GM23338 (cell line): ENCODE measurements around the gene ID3. TPM values are rescaled to one million over a fixed set of nuclear protein-coding genes. Genes with fewer than 3 reads are reported as not detected.

Experiments
- ATAC-seq: fragments of 200-7000 bp; cut with Tn5 transposase; 3 replicates; pipeline ENCODE4 v1.9.1; 2020
- DNase-seq: peaks from one replicate; pipeline ENCODE4 v3.0.0-alpha.2; 2015; ENCODE audit warnings: low spot score
- H2AFZ ChIP-seq: fragments of 200-600 bp; sonication (generic); 2 replicates; pipeline ENCODE4 v1.8.0; 2016; ENCODE audit warnings: antibody characterized with exemption, mild to moderate bottlenecking, moderate library complexity
- H3F3A ChIP-seq: fragments of 200-600 bp; sonication (generic); replicated peaks from 2 replicates; pipeline ENCODE4 v1.8.0; 2017; ENCODE audit warnings: antibody characterized with exemption, mixed run types, low read depth
- H3K27ac ChIP-seq: fragments of 200-600 bp; sonication (generic); 2 replicates; pipeline ENCODE4 v1.6.1; 2016; ENCODE audit warnings: low read depth
- H3K27me3 ChIP-seq: fragments of 200-600 bp; sonication (generic); 2 replicates; pipeline ENCODE4 v1.8.0; 2016; ENCODE audit warnings: mild to moderate bottlenecking, mixed run types, moderate library complexity; ENCODE audit not compliant: insufficient read depth
- H3K36me3 ChIP-seq: fragments of 200-600 bp; sonication (generic); 2 replicates; pipeline ENCODE4 v1.8.0; 2016; ENCODE audit warnings: mild to moderate bottlenecking; ENCODE audit not compliant: insufficient read depth
- H3K4me1 ChIP-seq: fragments of 200-600 bp; sonication (generic); 2 replicates; pipeline ENCODE4 v1.8.0; 2016; ENCODE audit warnings: mild to moderate bottlenecking, moderate library complexity; ENCODE audit not compliant: insufficient read depth
- H3K4me2 ChIP-seq: fragments of 200-600 bp; sonication (generic); 2 replicates; pipeline ENCODE4 v1.7.1; 2017; ENCODE audit warnings: mixed run types
- H3K4me3 ChIP-seq: fragments of 200-600 bp; sonication (generic); 2 replicates; pipeline ENCODE4 v1.6.1; 2016; ENCODE audit warnings: mixed run types
- H3K79me2 ChIP-seq: fragments of 200-600 bp; sonication (generic); replicated peaks from 2 replicates; pipeline ENCODE4 v1.8.0; 2017; ENCODE audit warnings: mild to moderate bottlenecking; ENCODE audit not compliant: insufficient read depth
- H3K9me2 ChIP-seq: fragments of 200-600 bp; sonication (generic); 2 replicates; pipeline ENCODE4 v1.8.0; 2017; ENCODE audit not compliant: insufficient read depth
- H4K20me1 ChIP-seq: fragments of 200-600 bp; sonication (generic); replicated peaks from 2 replicates; pipeline ENCODE4 v1.8.0; 2017; ENCODE audit warnings: mild to moderate bottlenecking; ENCODE audit not compliant: insufficient read depth
- H3K27ac Mint-ChIP-seq: 2 replicates; pipeline ENCODE4 v1.8.0; 2020; ENCODE audit warnings: inconsistent platforms, mild to moderate bottlenecking, moderate library complexity, mixed read lengths
- H3K27me3 Mint-ChIP-seq: 3 replicates; pipeline ENCODE4 v1.8.0; 2022; ENCODE audit warnings: low read depth, mild to moderate bottlenecking, moderate library complexity, mixed read lengths, inconsistent platforms; ENCODE audit not compliant: insufficient read depth, poor library complexity
- H3K36me3 Mint-ChIP-seq: 3 replicates; pipeline ENCODE4 v1.8.0; 2021; ENCODE audit warnings: low read depth, mild to moderate bottlenecking, inconsistent platforms, moderate library complexity, mixed read lengths
- H3K4me1 Mint-ChIP-seq: 3 replicates; pipeline ENCODE4 v1.8.0; 2020; ENCODE audit warnings: mild to moderate bottlenecking, inconsistent platforms, mixed read lengths
- H3K4me3 Mint-ChIP-seq: 3 replicates; pipeline ENCODE4 v1.8.0; 2021; ENCODE audit warnings: moderate library complexity, mild to moderate bottlenecking, inconsistent platforms, mixed read lengths
- H3K9me3 Mint-ChIP-seq: 3 replicates; pipeline ENCODE4 v1.8.0; 2020; ENCODE audit warnings: moderate library complexity, mild to moderate bottlenecking, inconsistent platforms, mixed read lengths
- EZH2 ChIP-seq: fragments of 200-600 bp; sonication (generic); IDR thresholded peaks from one replicate; pipeline ENCODE4 v1.8.0; 2017; ENCODE audit warnings: antibody characterized with exemption, mild to moderate bottlenecking, low read depth; ENCODE audit not compliant: unreplicated experiment
- POLR2AphosphoS5 ChIP-seq: IDR thresholded peaks from 2 replicates; pipeline ENCODE4 v1.6.1; 2016; ENCODE audit warnings: antibody characterized with exemption, low read depth
- STAT1 ChIP-seq: IDR thresholded peaks from one replicate; pipeline ENCODE4 v1.6.1; 2016; ENCODE audit warnings: antibody characterized with exemption; ENCODE audit not compliant: unreplicated experiment
- ZNF331 ChIP-seq: fragments of 250-450 bp; sonication (Bioruptor Pico); IDR thresholded peaks from 2 replicates; pipeline ENCODE4 v1.5.0; 2020; ENCODE audit warnings: low read depth, mild to moderate bottlenecking, moderate library complexity
- polyA plus RNA-seq: library from polyadenylated mRNA; unstranded; fragments of >200 nt; fragmentation: Nextera tagmentation; extraction: Ambion mirVana; gene quantifications from 2 replicates; pipeline ENCODE4 v1.2.1, GENCODE V29; 2016
- total RNA-seq: library from RNA; depleted of rRNA; stranded (reverse); fragments of >200 nt; shearing (Covaris generic); gene quantifications from 2 replicates; pipeline ENCODE4 v1.2.3, GENCODE V29; 2014
- TF ChIP-seq, protein P1 (sequence below): IDR thresholded peaks from one replicate; pipeline ENCODE4 v1.6.1; 2018; ENCODE audit warnings: antibody characterized with exemption; ENCODE audit not compliant: unreplicated experiment
- TF ChIP-seq, protein P2 (sequence below): fragments of 250-450 bp; sonication (Bioruptor Pico); IDR thresholded peaks from 2 replicates; pipeline ENCODE4 v1.5.0; 2020; ENCODE audit warnings: mild to moderate bottlenecking, moderate library complexity
- TF ChIP-seq, protein P3 (sequence below): IDR thresholded peaks from 2 replicates; pipeline ENCODE4 v1.6.1; 2016; ENCODE audit warnings: antibody characterized with exemption

ID3 gene
- total and polyA plus RNA-seq, 2 experiments from 2014 or later = 164 to 345 TPM

DNA sequence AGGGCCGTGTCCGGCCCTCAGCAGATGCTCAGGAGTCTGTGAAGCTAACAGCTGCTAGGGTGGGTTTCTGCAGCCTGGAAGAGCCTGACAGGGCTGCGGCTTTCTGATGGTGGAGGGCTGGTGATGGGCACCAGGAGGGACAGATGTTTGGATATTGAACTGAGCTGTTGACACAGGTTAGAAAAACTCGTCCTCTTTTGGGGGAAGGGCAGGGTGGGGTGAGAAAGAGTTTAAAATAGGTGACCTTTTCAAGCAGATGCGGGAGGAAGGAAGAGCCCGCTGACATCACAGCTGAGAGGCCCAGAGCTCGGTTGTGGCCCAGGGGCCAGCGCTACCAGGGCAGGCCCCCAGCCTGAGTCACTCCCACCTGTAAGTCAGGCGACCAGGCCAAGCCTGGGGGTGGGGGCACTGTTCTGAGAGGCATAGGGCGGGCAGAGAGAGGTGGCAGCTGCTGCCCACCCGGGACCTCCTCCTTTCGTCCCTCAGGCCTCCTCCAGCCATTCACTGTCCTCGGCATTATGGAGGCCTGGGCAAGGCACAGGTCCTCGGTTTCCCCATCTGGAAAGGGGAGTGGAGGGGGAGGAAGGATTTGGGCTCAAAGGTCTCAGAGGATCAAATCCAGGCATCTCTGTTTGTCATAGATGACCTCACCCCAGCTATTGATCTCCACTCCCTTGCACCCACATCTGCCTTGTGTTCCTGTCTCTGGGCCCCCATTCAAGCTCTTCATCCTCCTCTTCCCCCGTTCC lies 32.3 kb upstream of the ID3 start:
- Histone ChIP-seq H2AFZ (peak overlapping the region; percentile 76; the same call in 1 of the 2 replicates), H3K36me3 (no peaks in the 10 kb centered on the region)
- no peak overlapping the region for H3K4me3 Mint-ChIP-seq

More for the DNA sequence above, 32.3 kb upstream of the ID3 start:
- Histone ChIP-seq H3K27me3 (no peaks in the 10 kb centered on the region), H3K79me2 (no peaks in the 10 kb centered on the region), H3K4me3 (no peak overlapping the region), H3K27ac (no peak overlapping the region), H4K20me1 (no peaks in the 10 kb centered on the region), H3K9me2 (0 out of 2 replicates have a peak, but pooled peaks cover 5% of the 10 kb centered on the region), H3K4me2 (no peak overlapping the region), H3K4me1 (peaks cover 42% of the 10 kb centered on the region), H3F3A (peaks cover 9% of the 10 kb centered on the region)
- Mint-ChIP-seq H3K9me3 (no peaks in the 10 kb centered on the region), H3K27me3 (peaks cover 11% of the 10 kb centered on the region), H3K36me3 (no peaks in the 10 kb centered on the region; the same call in 2 of the 3 replicates), H3K27ac (no peak overlapping the region), H3K4me1 (peaks cover 48% of the 10 kb centered on the region)
- ATAC-seq (no peak), DNase-seq (no peak)
- TF ChIP-seq STAT1 (no peak), EZH2 (no peak), ZNF331 (CRISPR knock-in tag) (no peak), POLR2AphosphoS5 (no peak)
- TF ChIP-seq, protein P1, sequence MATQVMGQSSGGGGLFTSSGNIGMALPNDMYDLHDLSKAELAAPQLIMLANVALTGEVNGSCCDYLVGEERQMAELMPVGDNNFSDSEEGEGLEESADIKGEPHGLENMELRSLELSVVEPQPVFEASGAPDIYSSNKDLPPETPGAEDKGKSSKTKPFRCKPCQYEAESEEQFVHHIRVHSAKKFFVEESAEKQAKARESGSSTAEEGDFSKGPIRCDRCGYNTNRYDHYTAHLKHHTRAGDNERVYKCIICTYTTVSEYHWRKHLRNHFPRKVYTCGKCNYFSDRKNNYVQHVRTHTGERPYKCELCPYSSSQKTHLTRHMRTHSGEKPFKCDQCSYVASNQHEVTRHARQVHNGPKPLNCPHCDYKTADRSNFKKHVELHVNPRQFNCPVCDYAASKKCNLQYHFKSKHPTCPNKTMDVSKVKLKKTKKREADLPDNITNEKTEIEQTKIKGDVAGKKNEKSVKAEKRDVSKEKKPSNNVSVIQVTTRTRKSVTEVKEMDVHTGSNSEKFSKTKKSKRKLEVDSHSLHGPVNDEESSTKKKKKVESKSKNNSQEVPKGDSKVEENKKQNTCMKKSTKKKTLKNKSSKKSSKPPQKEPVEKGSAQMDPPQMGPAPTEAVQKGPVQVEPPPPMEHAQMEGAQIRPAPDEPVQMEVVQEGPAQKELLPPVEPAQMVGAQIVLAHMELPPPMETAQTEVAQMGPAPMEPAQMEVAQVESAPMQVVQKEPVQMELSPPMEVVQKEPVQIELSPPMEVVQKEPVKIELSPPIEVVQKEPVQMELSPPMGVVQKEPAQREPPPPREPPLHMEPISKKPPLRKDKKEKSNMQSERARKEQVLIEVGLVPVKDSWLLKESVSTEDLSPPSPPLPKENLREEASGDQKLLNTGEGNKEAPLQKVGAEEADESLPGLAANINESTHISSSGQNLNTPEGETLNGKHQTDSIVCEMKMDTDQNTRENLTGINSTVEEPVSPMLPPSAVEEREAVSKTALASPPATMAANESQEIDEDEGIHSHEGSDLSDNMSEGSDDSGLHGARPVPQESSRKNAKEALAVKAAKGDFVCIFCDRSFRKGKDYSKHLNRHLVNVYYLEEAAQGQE = no peak
- TF ChIP-seq, protein P2, sequence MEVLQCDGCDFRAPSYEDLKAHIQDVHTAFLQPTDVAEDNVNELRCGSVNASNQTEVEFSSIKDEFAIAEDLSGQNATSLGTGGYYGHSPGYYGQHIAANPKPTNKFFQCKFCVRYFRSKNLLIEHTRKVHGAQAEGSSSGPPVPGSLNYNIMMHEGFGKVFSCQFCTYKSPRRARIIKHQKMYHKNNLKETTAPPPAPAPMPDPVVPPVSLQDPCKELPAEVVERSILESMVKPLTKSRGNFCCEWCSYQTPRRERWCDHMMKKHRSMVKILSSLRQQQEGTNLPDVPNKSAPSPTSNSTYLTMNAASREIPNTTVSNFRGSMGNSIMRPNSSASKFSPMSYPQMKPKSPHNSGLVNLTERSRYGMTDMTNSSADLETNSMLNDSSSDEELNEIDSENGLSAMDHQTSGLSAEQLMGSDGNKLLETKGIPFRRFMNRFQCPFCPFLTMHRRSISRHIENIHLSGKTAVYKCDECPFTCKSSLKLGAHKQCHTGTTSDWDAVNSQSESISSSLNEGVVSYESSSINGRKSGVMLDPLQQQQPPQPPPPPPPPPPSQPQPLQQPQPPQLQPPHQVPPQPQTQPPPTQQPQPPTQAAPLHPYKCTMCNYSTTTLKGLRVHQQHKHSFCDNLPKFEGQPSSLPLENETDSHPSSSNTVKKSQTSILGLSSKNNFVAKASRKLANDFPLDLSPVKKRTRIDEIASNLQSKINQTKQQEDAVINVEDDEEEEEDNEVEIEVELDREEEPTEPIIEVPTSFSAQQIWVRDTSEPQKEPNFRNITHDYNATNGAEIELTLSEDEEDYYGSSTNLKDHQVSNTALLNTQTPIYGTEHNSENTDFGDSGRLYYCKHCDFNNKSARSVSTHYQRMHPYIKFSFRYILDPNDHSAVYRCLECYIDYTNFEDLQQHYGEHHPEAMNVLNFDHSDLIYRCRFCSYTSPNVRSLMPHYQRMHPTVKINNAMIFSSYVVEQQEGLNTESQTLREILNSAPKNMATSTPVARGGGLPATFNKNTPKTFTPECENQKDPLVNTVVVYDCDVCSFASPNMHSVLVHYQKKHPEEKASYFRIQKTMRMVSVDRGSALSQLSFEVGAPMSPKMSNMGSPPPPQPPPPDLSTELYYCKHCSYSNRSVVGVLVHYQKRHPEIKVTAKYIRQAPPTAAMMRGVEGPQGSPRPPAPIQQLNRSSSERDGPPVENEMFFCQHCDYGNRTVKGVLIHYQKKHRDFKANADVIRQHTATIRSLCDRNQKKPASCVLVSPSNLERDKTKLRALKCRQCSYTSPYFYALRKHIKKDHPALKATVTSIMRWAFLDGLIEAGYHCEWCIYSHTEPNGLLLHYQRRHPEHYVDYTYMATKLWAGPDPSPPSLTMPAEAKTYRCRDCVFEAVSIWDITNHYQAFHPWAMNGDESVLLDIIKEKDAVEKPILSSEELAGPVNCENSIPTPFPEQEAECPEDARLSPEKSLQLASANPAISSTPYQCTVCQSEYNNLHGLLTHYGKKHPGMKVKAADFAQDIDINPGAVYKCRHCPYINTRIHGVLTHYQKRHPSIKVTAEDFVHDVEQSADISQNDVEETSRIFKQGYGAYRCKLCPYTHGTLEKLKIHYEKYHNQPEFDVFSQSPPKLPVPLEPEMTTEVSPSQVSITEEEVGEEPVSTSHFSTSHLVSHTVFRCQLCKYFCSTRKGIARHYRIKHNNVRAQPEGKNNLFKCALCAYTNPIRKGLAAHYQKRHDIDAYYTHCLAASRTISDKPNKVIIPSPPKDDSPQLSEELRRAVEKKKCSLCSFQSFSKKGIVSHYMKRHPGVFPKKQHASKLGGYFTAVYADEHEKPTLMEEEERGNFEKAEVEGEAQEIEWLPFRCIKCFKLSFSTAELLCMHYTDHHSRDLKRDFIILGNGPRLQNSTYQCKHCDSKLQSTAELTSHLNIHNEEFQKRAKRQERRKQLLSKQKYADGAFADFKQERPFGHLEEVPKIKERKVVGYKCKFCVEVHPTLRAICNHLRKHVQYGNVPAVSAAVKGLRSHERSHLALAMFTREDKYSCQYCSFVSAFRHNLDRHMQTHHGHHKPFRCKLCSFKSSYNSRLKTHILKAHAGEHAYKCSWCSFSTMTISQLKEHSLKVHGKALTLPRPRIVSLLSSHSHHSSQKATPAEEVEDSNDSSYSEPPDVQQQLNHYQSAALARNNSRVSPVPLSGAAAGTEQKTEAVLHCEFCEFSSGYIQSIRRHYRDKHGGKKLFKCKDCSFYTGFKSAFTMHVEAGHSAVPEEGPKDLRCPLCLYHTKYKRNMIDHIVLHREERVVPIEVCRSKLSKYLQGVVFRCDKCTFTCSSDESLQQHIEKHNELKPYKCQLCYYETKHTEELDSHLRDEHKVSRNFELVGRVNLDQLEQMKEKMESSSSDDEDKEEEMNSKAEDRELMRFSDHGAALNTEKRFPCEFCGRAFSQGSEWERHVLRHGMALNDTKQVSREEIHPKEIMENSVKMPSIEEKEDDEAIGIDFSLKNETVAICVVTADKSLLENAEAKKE (CRISPR knock-in tag) = no peak
- TF ChIP-seq, protein P3, sequence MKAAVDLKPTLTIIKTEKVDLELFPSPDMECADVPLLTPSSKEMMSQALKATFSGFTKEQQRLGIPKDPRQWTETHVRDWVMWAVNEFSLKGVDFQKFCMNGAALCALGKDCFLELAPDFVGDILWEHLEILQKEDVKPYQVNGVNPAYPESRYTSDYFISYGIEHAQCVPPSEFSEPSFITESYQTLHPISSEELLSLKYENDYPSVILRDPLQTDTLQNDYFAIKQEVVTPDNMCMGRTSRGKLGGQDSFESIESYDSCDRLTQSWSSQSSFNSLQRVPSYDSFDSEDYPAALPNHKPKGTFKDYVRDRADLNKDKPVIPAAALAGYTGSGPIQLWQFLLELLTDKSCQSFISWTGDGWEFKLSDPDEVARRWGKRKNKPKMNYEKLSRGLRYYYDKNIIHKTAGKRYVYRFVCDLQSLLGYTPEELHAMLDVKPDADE = no peak
